Measurements from ENCODE around the gene SARDH. TPM values are rescaled to one million over a fixed set of nuclear protein-coding genes. Genes with fewer than 3 reads are reported as not detected.

Gene SARDH
- total RNA-seq, 1 experiment from 2014 or later = 5.3 TPM

DNA sequence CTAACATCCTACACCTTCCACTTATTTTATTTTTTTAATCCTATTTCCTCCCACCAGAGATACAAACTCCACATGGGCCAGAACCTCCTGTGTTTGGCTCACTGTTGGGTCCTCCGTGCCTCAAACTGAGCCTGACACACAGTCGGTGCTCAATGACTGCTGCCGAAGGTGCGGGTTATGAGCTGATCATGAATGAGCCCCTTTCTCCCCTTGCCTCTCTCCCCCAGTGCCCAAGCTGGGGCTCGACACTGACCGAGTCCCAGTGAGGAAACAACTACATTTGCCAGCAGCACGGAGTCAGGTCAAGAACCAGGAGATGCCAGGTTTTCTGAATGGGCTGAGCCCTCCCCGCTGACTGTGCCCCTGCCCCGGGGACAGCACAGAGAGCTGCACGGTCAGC, 45.0 kb downstream of the SARDH start:
- Histone ChIP-seq H3K18ac (ENCODE audit: insufficient read length, low read depth, low read length) (no peak overlapping the region), H3K23ac (ENCODE audit: insufficient read length, low read depth, low read length) (no peak overlapping the region), H3K23me2 (ENCODE audit: insufficient read length, low read depth, low read length, poor library complexity, severe bottlenecking) (peaks cover 2% of the 10 kb centered on the region), H4K20me1 (ENCODE audit: control insufficient read depth, insufficient read depth, insufficient read length) (peaks cover 2% of the 10 kb centered on the region), H3K27ac (ENCODE audit: insufficient read length, low read depth, low read length) (no peak overlapping the region), H3K27me3 (ENCODE audit: insufficient read depth, low read length) (no peaks in the 10 kb centered on the region), H3K56ac (ENCODE audit: insufficient read length, low read depth, low read length) (no peak overlapping the region), H4K91ac (ENCODE audit: insufficient read length, low read depth, low read length) (no peak overlapping the region), H3K79me2 (ENCODE audit: insufficient read depth, low read length) (no peaks in the 10 kb centered on the region), H2BK15ac (ENCODE audit: low read depth, low read length) (no peak overlapping the region), H2AK5ac (ENCODE audit: insufficient read length, low read length) (no peak overlapping the region), H3K9me3 (ENCODE audit: control insufficient read depth, low read depth, low read length) (no peaks in the 10 kb centered on the region), H2BK12ac (ENCODE audit: insufficient read length, low read depth, low read length) (no peak overlapping the region), H2BK120ac (ENCODE audit: low read depth, low read length, poor library complexity, severe bottlenecking) (no peak overlapping the region), H2BK5ac (ENCODE audit: insufficient read length, low read length) (no peak overlapping the region), H4K8ac (replicated peaks; ENCODE audit: insufficient read length, low read depth, low read length) (no peak overlapping the region), H2BK20ac (ENCODE audit: low read depth, low read length, poor library complexity, severe bottlenecking) (no peak overlapping the region), H3K4me1 (ENCODE audit: insufficient read depth, low read length) (no peaks in the 10 kb centered on the region), H3K4me2 (ENCODE audit: insufficient read depth, insufficient read length, low read length) (no peak overlapping the region), H3K79me1 (ENCODE audit: insufficient read depth, low read depth, low read length, poor library complexity, severe bottlenecking) (no peaks in the 10 kb centered on the region), H3K9ac (ENCODE audit: extremely low read depth, insufficient read length, low read length) (no peak overlapping the region), H4K5ac (ENCODE audit: insufficient read length, low read depth, low read length) (no peak overlapping the region), H3K4ac (ENCODE audit: low read depth, low read length) (no peak overlapping the region), H2AFZ (ENCODE audit: low read length) (no peak overlapping the region), H3T11ph (ENCODE audit: low read length) (no peak overlapping the region), H3K14ac (ENCODE audit: insufficient read depth, low read length) (no peak overlapping the region; the same call in 1 of the 2 replicates)
- TF ChIP-seq, protein P1, sequence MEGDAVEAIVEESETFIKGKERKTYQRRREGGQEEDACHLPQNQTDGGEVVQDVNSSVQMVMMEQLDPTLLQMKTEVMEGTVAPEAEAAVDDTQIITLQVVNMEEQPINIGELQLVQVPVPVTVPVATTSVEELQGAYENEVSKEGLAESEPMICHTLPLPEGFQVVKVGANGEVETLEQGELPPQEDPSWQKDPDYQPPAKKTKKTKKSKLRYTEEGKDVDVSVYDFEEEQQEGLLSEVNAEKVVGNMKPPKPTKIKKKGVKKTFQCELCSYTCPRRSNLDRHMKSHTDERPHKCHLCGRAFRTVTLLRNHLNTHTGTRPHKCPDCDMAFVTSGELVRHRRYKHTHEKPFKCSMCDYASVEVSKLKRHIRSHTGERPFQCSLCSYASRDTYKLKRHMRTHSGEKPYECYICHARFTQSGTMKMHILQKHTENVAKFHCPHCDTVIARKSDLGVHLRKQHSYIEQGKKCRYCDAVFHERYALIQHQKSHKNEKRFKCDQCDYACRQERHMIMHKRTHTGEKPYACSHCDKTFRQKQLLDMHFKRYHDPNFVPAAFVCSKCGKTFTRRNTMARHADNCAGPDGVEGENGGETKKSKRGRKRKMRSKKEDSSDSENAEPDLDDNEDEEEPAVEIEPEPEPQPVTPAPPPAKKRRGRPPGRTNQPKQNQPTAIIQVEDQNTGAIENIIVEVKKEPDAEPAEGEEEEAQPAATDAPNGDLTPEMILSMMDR (conservative IDR thresholded peaks at IDR 0.05) = no peak
- no peaks in the 10 kb centered on the region; a peak in 1 of 7 replicates for H3K36me3 Mint-ChIP-seq (ENCODE audit: insufficient read depth in 1 of 3, low read depth in 3 of 3)
- no CpG with 5 or more reads among the region's 10 CpGs for WGBS (ENCODE audit: extremely low coverage, insufficient read length, low lambda C conversion rate)
- no peaks in the 10 kb centered on the region for H3K9me3 Mint-ChIP-seq
- no peaks in the 10 kb centered on the region; the same call in 1 of the 2 replicates for H3K27me3 Mint-ChIP-seq (ENCODE audit: low read depth)
- DNase-seq = no peak
- H3K4me1 Mint-ChIP-seq = peaks cover 3 to 4% of the 10 kb centered on the region in 2 experiments; a peak in 2 of 4 replicates
- peak overlapping the region in 1 of 3 experiments; percentile 73; a peak in 2 of 7 replicates for H3K27ac Mint-ChIP-seq
- H3K4me3 Mint-ChIP-seq = no peak overlapping the region

All from H9 (cell line).